ENCODE results near the gene ZNF749.

Gene ZNF749

DNA sequence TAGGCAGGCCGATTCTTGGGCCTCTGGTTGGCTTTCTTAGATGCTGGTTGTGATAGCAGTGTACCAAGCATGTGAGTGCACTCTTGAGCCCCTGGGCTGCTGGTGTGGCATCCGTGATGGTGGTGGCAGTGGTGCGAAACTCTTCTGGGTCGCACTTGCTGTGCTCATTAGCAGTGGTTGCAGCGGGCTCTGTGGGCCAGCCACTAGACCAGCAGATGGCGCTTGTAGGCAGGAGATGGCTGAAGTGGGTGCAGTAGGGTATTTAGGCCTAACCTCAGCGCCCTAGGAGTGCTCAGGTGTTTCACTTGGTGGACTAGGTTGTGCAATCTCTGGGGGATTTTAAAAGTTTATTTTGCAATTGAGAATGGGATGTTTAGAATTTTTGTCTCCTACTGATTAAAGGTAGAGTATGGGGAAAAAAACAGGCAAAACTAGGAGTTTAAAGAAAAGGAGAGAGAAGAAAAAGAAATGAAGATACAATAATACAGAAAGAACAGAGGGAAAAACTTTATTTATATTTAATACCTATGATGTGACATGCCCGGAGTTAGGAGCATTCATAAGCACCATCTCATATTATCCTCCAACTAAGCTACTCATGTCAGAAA is 28.5 kb upstream of the ZNF749 start:
- no peak for DNase-seq (ENCODE audit: extremely low read depth, low read depth)
- H3K4me3 ChIP-seq (replicated peaks; ENCODE audit: low read depth, low read length), result no peak overlapping the region
- TF ChIP-seq, protein P1, sequence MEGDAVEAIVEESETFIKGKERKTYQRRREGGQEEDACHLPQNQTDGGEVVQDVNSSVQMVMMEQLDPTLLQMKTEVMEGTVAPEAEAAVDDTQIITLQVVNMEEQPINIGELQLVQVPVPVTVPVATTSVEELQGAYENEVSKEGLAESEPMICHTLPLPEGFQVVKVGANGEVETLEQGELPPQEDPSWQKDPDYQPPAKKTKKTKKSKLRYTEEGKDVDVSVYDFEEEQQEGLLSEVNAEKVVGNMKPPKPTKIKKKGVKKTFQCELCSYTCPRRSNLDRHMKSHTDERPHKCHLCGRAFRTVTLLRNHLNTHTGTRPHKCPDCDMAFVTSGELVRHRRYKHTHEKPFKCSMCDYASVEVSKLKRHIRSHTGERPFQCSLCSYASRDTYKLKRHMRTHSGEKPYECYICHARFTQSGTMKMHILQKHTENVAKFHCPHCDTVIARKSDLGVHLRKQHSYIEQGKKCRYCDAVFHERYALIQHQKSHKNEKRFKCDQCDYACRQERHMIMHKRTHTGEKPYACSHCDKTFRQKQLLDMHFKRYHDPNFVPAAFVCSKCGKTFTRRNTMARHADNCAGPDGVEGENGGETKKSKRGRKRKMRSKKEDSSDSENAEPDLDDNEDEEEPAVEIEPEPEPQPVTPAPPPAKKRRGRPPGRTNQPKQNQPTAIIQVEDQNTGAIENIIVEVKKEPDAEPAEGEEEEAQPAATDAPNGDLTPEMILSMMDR (IDR thresholded peaks at IDR 0.05; ENCODE audit: low read depth, low read length, missing control alignments), result peak; percentile 73

- peak within 1 kb of the TSS; percentile 80 for H3K4me3 ChIP-seq (replicated peaks; ENCODE audit: low read depth, low read length)
- TF ChIP-seq, protein P1 (IDR thresholded peaks at IDR 0.05; ENCODE audit: low read depth, low read length, missing control alignments), result no peak
- peak; percentile 85 for DNase-seq (ENCODE audit: extremely low read depth, low read depth)
Observed at GRCh38 chr19:57410877-57411671, 24.1 kb upstream of the ZNF749 start, which contains the start of gene ZNF17. TSS of gene ZNF17 (plus strand) at chr19:57411161. CDS start at chr19:57413616, 2,455 bp downstream.

DNA sequence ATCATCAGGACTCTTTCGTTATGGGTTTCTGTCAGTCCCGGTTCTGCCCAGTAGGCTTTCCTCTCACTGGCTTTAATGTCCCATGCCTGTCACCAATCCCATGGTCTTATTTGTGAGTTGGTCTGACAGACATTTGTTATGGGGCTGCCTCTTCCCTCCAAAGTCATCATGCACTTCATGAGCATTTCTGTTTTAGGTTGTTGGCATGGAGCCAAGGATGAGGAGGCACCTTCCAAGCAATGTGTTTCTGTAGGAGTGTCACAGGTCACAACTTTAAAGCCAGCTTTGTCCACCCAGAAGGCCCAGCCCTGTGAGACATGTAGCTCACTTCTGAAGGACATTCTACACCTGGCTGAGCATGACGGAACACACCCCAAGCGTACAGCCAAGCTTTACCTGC is 15.7 kb upstream of the ZNF749 start:
- no peak overlapping the region for H3K4me3 ChIP-seq (replicated peaks; ENCODE audit: low read depth, low read length)
- TF ChIP-seq, protein P1 (IDR thresholded peaks at IDR 0.05; ENCODE audit: low read depth, low read length, missing control alignments), result no peak

GRCh38 chr19:57421037-57421436 is 14.1 kb upstream of the ZNF749 start:
- H3K4me3 ChIP-seq (replicated peaks; ENCODE audit: low read depth, low read length), result no peak overlapping the region
- TF ChIP-seq, protein P1 (IDR thresholded peaks at IDR 0.05; ENCODE audit: low read depth, low read length, missing control alignments), result no peak
- DNase-seq (ENCODE audit: extremely low read depth, low read depth), result no peak

More for the DNA sequence above, 15.7 kb upstream of the ZNF749 start:
- no peak for DNase-seq (ENCODE audit: extremely low read depth, low read depth)

DNA sequence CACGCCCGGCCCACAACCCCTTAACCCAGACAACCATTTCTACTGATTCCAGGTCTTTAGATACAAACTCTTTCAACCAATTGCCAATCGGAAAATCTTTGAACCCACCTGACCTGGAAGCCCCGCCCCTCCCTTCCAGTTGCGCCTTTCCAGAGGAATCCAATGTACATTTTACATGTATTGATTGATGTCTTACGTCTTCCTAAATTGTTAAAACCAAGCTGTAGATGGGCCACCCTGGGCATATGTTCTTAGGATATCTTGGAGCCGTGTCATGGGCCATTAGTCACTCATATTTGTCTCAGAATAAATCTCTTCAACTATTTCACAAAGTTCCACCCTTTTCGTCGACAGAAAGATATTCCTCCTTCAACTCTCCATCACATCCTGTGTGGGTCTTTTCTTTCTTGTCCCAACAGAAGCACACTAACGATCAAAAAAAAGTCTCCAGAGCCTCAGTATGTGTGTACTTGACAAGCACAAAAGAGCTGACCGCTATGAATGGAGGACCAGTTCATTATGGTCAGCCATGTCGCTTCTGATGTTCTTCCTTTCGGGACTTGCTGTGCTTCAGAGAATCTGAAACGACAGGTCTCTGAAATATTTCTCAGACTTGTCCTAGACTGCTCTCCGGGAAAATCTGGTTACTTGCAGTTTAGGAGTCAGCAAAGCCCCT is 601 bp upstream of the ZNF749 start:
- H3K4me3 ChIP-seq (replicated peaks; ENCODE audit: low read depth, low read length), result peak overlapping the region; percentile 74
- TF ChIP-seq, protein P1 (IDR thresholded peaks at IDR 0.05; ENCODE audit: low read depth, low read length, missing control alignments), result no peak
- DNase-seq (ENCODE audit: extremely low read depth, low read depth), result no peak

DNA sequence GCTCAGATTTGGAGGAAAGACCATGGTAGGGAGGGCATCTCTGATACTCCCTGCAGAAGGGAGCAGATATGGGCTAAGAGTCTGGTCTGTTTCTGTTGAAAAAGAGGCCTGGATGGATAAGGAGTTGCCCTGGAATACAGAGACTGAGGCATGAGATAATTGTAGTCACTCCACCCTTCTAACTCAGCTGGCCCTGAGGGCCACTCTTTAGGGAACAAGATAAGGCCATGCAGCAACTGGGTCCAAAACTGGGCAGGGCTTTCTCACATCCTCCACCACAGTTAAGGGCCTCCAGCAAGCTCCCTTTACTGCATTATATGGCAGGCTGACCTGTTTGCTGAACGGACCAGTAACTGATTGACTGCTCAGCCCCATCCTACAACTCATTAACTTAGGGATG is 1.3 kb downstream of the ZNF749 start:
- DNase-seq (ENCODE audit: extremely low read depth, low read depth), result no peak
- TF ChIP-seq, protein P1 (IDR thresholded peaks at IDR 0.05; ENCODE audit: low read depth, low read length, missing control alignments), result no peak
- H3K4me3 ChIP-seq (replicated peaks; ENCODE audit: low read depth, low read length), result peak overlapping the region; percentile 74
